ENCODE results near the gene HRC.
"Not testable (repeated sequence)": the region's sequence is repeated elsewhere in the genome, so short reads cannot be mapped to it uniquely, and the experiment has no call there.

HRC gene

DNA sequence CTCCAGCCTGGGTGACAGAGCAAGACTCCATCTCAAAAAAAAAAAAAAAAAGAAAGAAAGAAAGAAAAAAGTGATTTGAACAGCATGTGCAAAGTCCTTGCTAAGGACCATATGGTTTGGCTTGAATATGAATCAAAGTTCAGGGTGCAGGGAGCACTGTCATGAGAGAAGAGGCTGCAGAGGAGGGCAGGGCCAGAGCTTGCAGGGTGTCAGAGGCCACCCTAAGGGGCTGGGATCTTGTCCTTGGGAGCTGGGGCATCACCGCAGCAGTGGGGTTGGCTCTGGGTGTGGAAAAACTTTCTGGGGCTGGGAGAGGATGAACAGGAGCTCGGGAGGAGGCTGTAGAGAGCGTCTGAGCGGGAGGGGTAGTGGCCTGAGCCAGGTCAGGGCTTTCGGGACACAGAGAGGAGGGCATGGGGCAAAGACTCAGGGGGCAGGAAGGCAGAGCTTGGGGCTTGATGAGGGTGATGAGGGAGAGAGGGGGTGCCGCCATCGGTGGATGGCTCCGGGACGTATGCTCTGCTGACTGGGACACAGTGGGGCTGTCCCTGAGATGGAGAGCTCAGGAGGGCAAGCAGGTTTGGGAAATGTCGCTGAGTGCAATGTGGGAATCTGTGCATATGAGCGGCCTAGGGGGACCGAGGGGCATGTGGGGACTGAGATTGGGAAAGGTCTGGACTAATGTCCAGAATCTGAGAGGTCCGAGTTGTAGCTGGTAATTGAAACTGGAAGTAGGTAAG, 5.4 kb upstream of the HRC start:
- no peak for DNase-seq (ENCODE audit: low spot score)

DNA sequence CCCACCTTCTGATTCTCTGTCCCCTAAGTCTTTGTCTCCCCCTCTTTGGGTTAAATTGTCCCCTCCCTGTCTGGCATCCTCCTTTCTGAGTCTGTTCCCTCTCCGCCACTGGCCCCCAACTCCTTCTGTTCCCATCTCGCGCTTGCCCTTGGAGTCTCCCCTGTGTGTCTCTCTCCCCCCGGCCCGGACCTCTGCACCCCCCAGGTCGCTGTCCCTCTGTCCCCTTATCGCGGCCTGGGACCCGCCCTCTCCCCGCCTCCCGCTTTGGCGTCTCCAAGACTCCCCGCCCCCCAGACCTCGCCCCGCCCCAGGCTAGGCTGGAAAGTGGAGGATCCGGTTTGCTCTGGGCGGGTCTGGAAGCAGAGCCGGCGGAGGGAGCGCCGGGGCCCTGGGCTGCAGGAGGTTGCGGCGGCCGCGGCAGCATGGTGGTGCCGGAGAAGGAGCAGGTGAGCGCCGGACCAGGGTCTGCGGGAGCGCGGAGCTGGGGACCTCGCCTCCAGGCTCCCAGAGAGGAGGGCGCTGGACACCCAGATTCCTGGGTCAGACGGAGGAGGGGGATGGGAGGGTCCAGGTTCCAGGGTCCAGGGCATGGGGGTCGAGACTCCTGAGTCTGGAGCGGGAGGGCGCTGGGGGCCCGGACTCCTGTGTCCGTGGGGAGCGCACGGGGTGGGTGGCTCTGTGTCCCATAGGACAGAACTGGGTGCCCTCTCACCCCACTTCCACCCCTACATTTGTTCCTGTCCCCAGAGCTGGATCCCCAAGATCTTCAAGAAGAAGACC, 2.4 kb upstream of the HRC start, which contains the start of gene TRPM4:
Gene TRPM4, plus strand, starts transcription at position 348 of the 780 bp plus-strand sequence. Its CDS starts 75 bp downstream, at position 423.
- no peak for DNase-seq (ENCODE audit: low spot score)

DNA sequence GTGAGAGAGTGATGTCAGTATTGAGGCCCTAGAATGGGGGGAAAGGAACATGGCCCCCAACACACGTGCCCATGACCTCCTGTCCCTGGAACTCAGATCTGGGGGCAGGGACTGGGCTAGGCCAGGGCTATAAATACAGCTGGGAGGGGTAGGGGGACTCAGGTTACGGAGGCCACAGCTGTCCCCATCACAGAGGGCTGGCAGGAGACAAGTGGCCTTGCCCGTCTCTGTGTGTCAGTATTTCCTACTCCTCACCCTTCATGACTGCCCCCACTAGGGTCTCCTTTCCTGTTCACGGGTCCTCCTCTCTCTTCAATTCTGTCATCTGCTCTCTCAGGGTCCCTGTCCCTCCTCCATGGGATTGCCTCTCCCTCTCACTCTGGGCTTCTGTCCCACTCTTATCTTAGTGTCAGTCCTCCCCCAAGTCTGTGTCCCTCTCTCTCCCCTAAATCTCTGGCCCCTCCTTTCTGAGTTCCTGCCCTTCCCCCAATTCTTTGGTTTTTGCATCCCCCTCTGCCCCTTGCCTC, 687 bp upstream of the HRC start:
- DNase-seq (ENCODE audit: low spot score), result no peak

- no peak for DNase-seq (ENCODE audit: low spot score)
Observed at GRCh38 chr19:49154279-49154678, 917 bp downstream of the HRC start.

- no peak for DNase-seq (ENCODE audit: low spot score)
Observed at GRCh38 chr19:49153167-49153809, 1.9 kb downstream of the HRC start.

- DNase-seq (ENCODE audit: low spot score), result no peak
Observed at GRCh38 chr19:49152119-49152550, 3.1 kb downstream of the HRC start.

DNA sequence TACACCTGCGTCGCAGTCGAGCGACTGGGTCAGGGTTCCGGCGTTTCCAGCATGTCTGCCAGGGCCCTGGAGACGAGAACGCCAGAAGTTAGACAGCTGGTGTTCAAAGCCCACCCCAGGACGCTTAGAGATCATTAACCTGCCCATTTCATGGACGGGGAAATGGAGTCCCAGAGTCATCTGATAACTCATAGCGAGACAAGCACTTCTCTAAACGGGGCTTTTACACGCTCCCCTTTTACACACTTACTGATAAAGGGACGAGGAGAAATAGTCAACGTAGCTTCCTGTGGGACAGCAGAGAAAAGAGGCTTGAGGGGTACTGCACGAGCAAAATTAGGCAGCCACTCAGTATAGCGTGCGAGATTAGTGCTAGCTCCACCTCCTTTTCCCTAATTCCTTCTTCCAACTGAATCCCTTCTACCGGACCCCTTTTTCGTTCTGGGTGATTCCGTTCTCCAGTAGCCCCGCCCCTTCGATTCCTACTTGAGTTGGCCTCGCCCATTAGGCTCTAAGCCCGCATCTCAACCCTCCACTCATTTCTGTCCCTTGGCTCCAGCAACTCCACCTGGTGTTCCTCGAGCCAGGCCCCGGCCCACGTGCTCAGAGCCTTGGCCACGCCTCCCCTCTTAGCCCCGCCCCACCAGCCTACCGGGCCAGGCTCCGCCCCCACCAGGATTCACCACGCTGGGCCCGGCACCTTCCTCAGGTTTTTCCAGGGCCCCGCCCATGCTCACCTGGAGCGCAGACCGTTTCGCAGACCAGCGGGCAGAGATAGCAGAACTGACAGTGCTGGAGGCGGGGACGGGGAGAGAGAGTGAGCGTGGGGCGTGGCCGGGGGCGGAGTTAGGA, 3.7 kb downstream of the HRC start:
- DNase-seq (ENCODE audit: low spot score), result no peak

- DNase-seq (ENCODE audit: low spot score), result no peak
Observed at GRCh38 chr19:49150944-49151243, 4.3 kb downstream of the HRC start.

DNA sequence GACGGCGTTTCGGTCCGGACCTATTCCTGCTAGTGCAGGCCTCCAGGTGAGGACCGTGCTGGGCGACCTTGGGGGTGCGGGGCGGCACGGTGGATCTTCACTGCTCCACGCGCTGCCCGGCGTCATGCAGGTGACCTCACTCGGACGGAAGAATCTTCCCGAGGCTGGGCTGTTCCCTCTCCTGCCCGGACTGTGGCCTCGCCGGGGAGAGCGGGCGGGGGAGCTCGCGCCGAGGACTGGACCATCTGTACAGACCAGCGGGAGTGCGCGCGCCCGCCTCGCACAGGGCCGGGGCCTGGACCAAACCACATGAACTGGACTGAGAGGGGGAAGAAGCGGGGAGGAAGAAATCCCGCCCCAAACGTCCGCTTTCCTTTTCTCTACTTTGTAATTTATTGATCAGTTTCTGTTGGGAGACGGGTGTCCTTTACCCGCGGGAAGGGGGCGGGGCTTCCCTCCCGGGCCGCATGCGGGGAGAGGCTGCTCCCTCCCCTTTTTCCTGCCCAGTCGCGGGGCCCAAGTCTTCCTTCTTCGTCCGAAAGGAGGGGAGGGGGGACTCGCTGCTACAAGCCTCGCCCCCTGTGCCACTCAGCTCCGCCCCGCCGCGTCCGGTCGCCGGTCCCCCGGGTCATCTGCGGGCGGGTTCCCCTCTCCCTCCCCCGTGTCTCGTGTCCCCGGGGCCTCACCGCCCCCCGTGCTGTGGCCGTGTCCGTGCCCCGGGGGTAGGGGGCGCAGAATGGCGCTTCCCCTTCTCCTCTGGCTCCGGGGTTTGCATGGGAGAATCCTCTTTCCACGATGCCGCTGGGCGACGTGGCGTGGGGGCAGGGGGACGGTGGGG, 4.9 kb downstream of the HRC start:
- peak; percentile 28 for DNase-seq (ENCODE audit: low spot score)

GRCh38 chr19:49149652-49150105, 5.5 kb downstream of the HRC start:
- no peak for DNase-seq (ENCODE audit: low spot score)

DNA sequence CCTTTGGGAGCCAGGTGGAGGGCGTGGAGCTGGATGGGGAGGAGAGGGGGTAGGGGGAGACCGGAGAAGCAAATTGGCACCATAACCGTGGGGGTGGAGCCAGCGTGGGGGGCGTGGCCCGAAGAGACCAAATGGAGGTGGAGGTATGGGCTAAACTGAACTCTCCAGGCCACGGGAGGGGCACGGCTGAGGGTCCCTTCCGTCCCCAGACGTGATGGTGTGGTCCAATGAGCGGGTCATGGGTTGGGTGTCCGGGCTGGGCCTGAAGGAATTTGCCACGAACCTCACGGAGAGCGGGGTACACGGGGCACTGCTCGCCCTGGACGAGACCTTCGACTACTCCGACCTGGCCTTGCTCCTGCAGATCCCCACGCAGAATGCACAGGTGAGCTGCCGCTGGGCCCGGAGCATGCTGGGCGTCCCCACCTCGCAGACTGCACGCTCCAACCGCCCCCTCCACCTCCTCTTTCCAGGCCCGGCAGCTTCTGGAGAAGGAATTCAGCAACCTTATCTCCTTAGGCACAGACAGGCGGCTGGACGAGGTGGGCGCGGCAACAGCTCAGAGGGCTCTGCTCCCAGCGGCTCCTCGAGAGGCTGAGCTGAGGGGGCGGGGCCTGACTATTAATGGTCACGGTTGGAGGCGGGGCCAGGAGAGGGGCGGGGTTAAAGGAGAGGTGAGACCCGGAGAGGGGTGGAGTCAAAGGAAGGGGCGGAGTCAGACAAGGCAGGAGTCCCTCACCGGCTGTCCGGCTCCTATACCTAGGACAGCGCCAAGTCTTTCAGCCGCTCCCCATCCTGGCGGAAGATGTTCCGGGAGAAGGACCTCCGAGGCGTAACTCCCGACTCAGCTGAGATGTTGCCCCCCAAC, 6.2 kb downstream of the HRC start:
- peak; percentile 73 for DNase-seq (ENCODE audit: low spot score)

GRCh38 chr19:49148044-49148682, 7.0 kb downstream of the HRC start:
- DNase-seq (ENCODE audit: low spot score), result no peak

GRCh38 chr19:49146408-49146770, 8.8 kb downstream of the HRC start:
- not testable (repeated sequence) for DNase-seq (ENCODE audit: low spot score)

GRCh38 chr19:49145573-49146407, 9.4 kb downstream of the HRC start:
- DNase-seq (ENCODE audit: low spot score), result peak; percentile 73

GRCh38 chr19:49142866-49143335, 12.3 kb downstream of the HRC start:
- DNase-seq (ENCODE audit: low spot score), result peak; percentile 47

DNA sequence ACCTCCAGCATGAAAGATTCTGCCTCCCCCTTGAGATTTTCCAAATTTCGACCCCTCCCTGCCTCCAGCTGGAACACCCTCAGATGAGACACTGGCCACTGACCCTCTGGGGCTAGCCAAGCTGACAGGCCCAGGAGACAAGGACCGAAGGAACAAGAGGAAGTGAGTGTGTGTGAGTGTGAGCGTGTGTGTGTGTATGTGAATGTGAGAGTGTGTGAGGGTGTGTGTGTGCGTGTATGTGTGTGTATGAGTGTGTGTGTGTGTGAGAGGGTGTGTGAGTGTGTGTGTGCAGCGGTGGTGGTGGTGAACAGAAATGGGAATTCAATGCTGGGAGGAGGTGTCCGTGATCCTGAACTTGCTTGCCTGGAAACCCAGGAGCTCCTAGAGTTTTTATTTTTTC, 13.8 kb downstream of the HRC start:
- no peak for DNase-seq (ENCODE audit: low spot score)

- DNase-seq (ENCODE audit: low spot score), result no peak
Observed at GRCh38 chr19:49140951-49141350, 14.2 kb downstream of the HRC start.

GRCh38 chr19:49136771-49137171, 18.4 kb downstream of the HRC start:
- DNase-seq (ENCODE audit: low spot score), result no peak

Data from CD4-positive, alpha-beta T cell treated with Interleukin-2 at 100 ng/mL for 4 hours (primary cell).